ENCODE data around the gene PRKCI.
"Not testable (repeated sequence)": the region's sequence is repeated elsewhere in the genome, so short reads cannot be mapped to it uniquely, and the experiment has no call there.

PRKCI gene

DNA sequence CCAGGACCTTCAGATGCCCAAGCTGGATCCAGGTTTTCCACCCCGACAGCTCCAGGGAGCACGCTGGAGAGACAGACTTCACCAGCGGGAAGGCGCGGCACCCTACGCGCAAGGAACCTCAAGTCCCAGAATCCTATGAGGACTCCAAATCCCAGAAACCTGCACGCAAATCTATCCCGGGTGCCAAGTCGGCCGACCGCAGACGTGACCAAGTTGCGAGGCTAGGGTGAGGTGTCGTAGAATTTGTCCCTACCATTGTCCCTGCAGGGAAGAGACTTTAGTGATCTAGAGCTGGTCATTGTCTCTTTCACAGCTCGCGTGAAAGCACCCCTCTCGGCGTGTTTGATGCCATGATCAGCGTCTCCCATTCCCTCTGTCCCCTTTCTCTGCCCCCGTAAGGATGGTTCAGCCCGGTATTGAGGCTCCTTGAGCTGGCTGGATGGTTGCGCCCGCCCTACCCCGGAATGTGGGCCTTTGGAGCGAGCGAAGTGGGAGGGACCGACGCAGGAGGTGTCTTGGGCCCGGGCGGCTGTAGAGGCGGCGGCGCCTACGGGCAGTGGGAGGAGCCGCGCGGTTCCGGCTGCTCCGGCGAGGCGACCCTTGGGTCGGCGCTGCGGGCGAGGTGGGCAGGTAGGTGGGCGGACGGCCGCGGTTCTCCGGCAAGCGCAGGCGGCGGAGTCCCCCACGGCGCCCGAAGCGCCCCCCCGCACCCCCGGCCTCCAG, at the start of gene PRKCI:
Gene PRKCI, plus strand, starts transcription at position 501 of the 723 bp plus-strand sequence. CDS start 246 bp downstream, outside the sequence.
- Histone ChIP-seq H3K9me3 (replicated peaks in 1 of 11) (peaks cover 0 to 4% (median 2%) of the 10 kb centered on the region in 11 experiments; a peak in 14 of 22 replicates), H3K27ac (peak within 1 kb of the TSS; percentile 95 to 99 (median 97)), H3K4me2 (peak within 1 kb of the TSS; percentile 81 to 97 (median 91)), H3K9ac (peak within 1 kb of the TSS; percentile 90 to 97 (median 96)), H4K20me1 (peaks cover 0 to 31% (median 8%) of the 10 kb centered on the region in 11 experiments; a peak in 8 of 22 replicates), H3K4me1 (peaks cover 13 to 22% (median 20%) of the 10 kb centered on the region in 10 experiments; a peak in 18 of 20 replicates), H3K27me3 (no peaks in the 10 kb centered on the region), H3K36me3 (0 out of 22 replicates have a peak, but pooled peaks cover 0 to 8% (median 0%) of the 10 kb centered on the region in 11 experiments), H3K4me3 (peak within 1 kb of the TSS; percentile 84 to 96 (median 90))
- no peak for TF ChIP-seq Cebpa-rat (IDR thresholded peaks at IDR 0.05)

DNA sequence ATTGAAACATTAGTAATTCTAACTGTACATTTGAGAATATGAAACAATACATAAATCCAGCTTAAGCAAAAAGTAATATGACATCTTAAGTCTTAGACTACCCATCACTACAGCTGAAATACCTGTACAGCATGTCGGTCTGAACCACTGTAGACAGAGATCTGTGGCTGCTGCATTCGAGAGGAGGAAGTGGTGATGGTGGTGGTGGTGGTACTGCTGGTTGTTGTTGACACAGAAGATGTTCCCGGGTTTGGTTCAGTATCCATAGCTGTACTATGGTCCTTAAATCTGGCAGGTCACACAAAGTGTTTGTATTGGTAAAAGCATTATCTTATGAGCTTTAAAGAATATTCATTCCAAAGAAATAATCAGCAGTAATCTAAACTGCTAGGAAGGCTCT, 43.6 kb upstream of the PRKCI start:
- no peaks in the 10 kb centered on the region for H3K27me3 ChIP-seq
- H4K20me1 ChIP-seq: peaks cover 0 to 63% (median 6%) of the 10 kb centered on the region in 11 experiments; a peak in 9 of 22 replicates
- H3K36me3 ChIP-seq: peaks cover 49 to 53% (median 51%) of the 10 kb centered on the region in 11 experiments
- peak overlapping the region; percentile 24 to 99 (median 91); a peak in 21 of 22 replicates for H3K4me2 ChIP-seq
- peak overlapping the region in 2 of 10 experiments; percentile 12 to 81; a peak in 2 of 20 replicates for H3K4me3 ChIP-seq
- H3K9ac ChIP-seq: peak overlapping the region in 2 of 11 experiments; percentile 96; a peak in 1 of 22 replicates
- H3K9me3 ChIP-seq (replicated peaks in 1 of 11): no peaks in the 10 kb centered on the region
- TF ChIP-seq Cebpa-rat (IDR thresholded peaks at IDR 0.05): no peak
- peaks cover 18 to 28% (median 21%) of the 10 kb centered on the region in 10 experiments for H3K4me1 ChIP-seq
- peak overlapping the region in 1 of 11 experiments; percentile 93; a peak in 1 of 22 replicates for H3K27ac ChIP-seq

DNA sequence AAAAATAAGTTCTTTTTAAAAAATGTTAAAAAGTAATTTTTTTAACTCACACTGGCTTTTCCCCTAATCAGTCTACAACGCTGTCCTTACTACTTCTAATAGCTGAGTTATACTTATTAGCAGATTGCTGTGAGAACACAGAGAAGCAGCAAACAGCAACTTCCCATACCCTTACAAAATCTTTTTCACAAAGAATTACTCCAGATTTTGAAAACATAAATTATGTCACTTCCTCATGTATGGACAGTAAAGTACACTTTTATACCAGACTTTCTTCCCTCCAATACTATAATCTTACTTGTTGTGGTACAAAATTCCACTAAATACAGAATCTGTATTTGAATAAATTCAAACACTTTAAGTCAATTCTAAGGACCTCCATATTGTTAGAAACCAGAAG, 42.8 kb upstream of the PRKCI start:
- peaks cover 42 to 46% (median 43%) of the 10 kb centered on the region in 11 experiments for H3K36me3 ChIP-seq
- H3K9ac ChIP-seq: peak overlapping the region; percentile 93 to 99 (median 95); a peak in 21 of 22 replicates
- peak overlapping the region; percentile 70 to 91 (median 78); a peak in 17 of 20 replicates for H3K4me3 ChIP-seq
- H4K20me1 ChIP-seq: peaks cover 0 to 56% (median 6%) of the 10 kb centered on the region in 11 experiments; a peak in 9 of 22 replicates
- H3K27ac ChIP-seq: peak overlapping the region; percentile 91 to 99 (median 97); a peak in 19 of 22 replicates
- no peaks in the 10 kb centered on the region for H3K27me3 ChIP-seq
- H3K4me1 ChIP-seq: peaks cover 18 to 28% (median 21%) of the 10 kb centered on the region in 10 experiments
- no peak for TF ChIP-seq Cebpa-rat (IDR thresholded peaks at IDR 0.05)
- no peaks in the 10 kb centered on the region for H3K9me3 ChIP-seq (replicated peaks in 1 of 11)
- H3K4me2 ChIP-seq: peak overlapping the region; percentile 86 to 99 (median 94)

DNA sequence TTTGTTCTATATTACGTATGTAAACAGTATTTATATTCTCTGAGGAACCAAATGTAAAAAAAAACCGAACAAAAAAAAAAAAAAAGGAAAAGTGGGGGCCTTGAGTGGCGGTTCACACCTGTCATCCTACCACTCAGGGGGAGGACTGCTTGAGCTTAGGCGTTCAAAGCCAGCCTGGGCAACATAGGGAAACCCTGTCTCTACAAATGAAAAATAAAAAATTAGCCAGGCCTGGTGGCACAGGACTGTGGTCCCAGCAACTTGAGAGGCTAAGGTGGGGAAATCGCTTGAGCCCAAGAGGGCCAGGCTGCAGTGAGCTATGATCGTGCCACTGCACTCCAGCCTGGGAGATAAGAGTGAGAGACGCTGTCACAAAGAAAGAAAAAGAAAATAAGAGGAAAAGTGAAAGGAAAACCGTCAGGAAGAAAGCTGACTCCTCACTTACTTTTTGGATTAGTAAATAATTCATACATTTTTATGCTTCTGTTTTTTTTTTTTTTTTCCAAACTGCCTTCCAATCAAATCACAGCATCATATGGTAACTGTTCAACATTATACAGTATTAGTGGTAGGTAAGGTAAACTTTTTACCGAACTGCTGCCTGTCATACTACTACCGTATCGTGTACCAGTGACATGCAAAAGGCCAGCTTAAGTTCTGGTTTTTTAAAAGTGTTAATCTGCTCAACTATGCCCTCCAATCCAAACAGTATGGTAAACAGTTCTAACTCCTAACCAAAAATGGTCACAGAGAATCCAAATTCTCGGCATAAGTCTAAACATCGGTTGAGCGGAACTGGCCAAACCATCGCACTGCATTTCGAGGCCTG, 41.9 kb upstream of the PRKCI start:
- H4K20me1 ChIP-seq: peaks cover 0 to 48% (median 6%) of the 10 kb centered on the region in 11 experiments; a peak in 9 of 22 replicates
- no peak for TF ChIP-seq Cebpa-rat (IDR thresholded peaks at IDR 0.05)
- H3K36me3 ChIP-seq: peaks cover 34 to 37% (median 35%) of the 10 kb centered on the region in 11 experiments
- H3K4me3 ChIP-seq: peak overlapping the region; percentile 70 to 91 (median 78)
- peak overlapping the region; percentile 91 to 99 (median 97) for H3K27ac ChIP-seq
- H3K9ac ChIP-seq: peak overlapping the region; percentile 93 to 99 (median 95)
- H3K9me3 ChIP-seq (replicated peaks in 1 of 11): no peaks in the 10 kb centered on the region
- H3K4me2 ChIP-seq: peak overlapping the region; percentile 86 to 99 (median 94)
- no peaks in the 10 kb centered on the region for H3K27me3 ChIP-seq
- H3K4me1 ChIP-seq: peaks cover 18 to 28% (median 21%) of the 10 kb centered on the region in 10 experiments

DNA sequence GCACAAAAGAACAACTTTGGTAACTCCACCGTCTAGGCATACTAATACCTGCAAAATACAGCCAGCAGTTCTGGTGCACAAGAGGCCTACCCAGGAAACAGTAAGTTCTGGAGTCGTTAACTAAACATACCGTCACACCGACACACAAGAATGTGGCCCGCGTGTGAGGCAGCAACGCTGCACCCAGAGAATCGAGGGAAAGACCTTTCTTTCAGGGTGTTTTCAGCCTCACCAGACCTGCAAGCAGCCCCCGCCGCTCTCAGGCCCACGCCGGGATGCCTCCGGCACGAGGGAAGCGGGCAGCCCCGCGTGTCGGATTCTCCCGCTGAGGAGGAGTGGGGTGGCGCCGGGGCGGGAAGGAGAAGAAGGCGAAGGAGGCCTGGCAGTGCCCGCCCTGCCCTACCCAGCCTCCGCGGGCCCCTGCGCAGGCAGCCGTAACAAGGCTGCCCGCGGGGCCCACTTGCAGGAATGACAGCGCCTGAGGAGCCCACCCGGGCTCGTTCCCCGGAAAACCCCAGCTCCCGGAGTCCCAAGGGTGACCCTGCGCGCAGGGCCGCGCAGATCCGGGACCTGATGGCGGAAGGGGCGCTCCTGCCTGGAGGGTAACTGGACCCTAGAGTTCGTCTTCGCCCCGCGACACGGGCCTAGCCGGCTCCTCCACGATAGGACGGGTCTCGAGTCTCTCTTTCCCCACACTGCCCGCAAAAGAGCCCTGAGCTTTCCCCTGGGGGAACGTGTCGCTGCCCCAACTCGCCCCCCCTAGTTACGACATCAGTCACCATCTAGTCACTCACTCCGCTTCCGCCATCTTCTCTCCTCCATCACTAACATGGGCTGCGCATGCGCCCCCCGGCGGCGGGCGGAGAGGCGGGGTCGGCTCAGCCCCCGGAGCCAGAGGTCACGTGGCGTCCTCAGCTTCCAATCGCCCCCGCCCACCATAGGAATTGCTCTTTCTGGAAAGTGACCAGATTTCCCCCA, 41.0 kb upstream of the PRKCI start, which contains the start of gene PHC3:
Gene PHC3, minus strand, starts transcription at position 826 of the 978 bp plus-strand sequence. Its CDS starts 18 bp downstream, at position 808.
- Histone ChIP-seq H3K4me2 (peak within 1 kb of the TSS; percentile 86 to 99 (median 94)), H3K9ac (peak within 1 kb of the TSS; percentile 93 to 99 (median 95)), H3K36me3 (peaks cover 25 to 28% (median 26%) of the 10 kb centered on the region in 11 experiments), H3K27ac (peak within 1 kb of the TSS; percentile 91 to 99 (median 97)), H3K4me3 (peak within 1 kb of the TSS; percentile 70 to 91 (median 78)), H4K20me1 (peaks cover 0 to 39% (median 3%) of the 10 kb centered on the region in 11 experiments; a peak in 5 of 22 replicates), H3K27me3 (no peaks in the 10 kb centered on the region), H3K4me1 (peaks cover 18 to 28% (median 21%) of the 10 kb centered on the region in 10 experiments), H3K9me3 (replicated peaks in 1 of 11) (no peaks in the 10 kb centered on the region)
- peak in 7 of 11 experiments; percentile 18 to 82 (median 49); a peak in 8 of 22 replicates for TF ChIP-seq Cebpa-rat (IDR thresholded peaks at IDR 0.05)

DNA sequence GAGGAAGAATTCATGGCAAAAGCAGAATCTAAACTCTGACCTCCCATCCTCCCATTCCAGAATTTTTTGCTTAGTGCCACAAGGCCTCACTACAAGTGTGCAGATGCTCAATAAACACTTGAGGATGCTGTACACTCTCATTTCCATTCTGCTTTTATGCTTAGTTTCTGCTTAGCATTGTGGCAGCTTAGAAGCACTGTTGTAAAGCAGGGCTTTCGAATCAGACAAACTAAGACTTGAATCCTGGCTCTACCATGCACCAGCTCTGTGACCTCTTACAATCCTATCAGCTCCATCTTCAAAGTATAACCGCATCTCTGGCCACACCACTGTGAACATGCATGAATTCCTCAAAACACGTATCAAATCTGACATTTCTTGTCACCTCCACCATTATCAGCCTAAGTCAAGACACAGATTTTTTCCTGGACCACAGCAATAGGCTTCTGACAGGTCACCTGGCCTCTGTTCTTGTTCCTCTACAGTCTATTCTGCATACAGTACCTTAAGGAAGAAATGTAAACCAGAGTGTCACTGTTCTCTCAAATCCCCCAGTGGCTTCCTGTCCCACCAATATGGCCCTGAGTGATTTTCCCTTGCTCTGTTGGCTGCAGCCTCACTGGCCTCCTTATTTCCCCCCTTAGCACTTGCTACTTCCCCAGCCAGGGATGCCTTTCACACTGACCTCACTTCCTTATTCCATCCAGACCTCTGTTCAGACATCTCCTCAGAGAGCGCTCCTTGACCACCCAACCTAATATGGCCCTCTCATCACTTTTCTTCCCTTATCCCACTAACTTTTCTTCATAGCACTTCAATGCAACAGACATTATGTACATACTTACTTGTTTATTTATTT, 32.6 kb upstream of the PRKCI start:
- no peaks in the 10 kb centered on the region for H3K36me3 ChIP-seq
- peak overlapping the region in 4 of 11 experiments; percentile 4 to 24 (median 14); a peak in 5 of 22 replicates for H3K4me2 ChIP-seq
- peaks cover 0 to 13% (median 7%) of the 10 kb centered on the region in 10 experiments; a peak in 8 of 20 replicates for H3K4me1 ChIP-seq
- H3K9ac ChIP-seq: no peak overlapping the region
- H4K20me1 ChIP-seq: no peaks in the 10 kb centered on the region
- no peaks in the 10 kb centered on the region for H3K27me3 ChIP-seq
- no peak overlapping the region for H3K27ac ChIP-seq
- TF ChIP-seq Cebpa-rat (IDR thresholded peaks at IDR 0.05): no peak
- H3K9me3 ChIP-seq (replicated peaks in 1 of 11): peaks cover 0 to 9% (median 4%) of the 10 kb centered on the region in 11 experiments; a peak in 3 of 22 replicates
- no peak overlapping the region for H3K4me3 ChIP-seq

DNA sequence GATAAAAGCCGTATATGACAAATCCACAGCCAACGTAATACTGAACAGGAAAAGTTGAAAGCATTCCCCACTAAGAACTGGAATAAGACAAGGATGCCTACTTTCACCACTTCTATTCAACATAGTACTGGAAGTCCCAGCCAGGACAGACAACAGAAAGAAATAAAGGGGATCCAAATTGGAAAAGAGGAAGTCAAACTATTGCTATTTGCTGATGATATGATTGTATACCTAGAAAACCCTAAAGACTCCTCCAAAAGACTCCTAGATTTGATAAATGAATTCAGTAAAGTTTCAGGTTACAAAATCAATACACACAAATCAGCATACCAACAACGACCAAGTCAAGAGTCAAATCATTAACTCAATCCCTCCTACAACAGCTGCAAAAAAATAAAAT, 26.5 kb upstream of the PRKCI start:
- not testable (repeated sequence) for H3K4me2 ChIP-seq; H3K27me3 ChIP-seq; H3K27ac ChIP-seq; H3K4me3 ChIP-seq; H3K4me1 ChIP-seq; H3K9ac ChIP-seq; H3K9me3 ChIP-seq (replicated peaks in 1 of 11); H3K36me3 ChIP-seq; H4K20me1 ChIP-seq

Measured in BLaER1 treated with 17β-estradiol and CSF1 and Interleukin-3, amounts not matched to agents 10 nM and 100 nM (cell line).